HEK293T (cell line): ENCODE results near the gene HIVEP3.

Source experiments
- BHLHE40 ChIP-seq: fragments of 450-650 bp; IDR thresholded peaks from 2 replicates; pipeline ENCODE4 v1.6.1; 2016; ENCODE audit warnings: mild to moderate bottlenecking, moderate library complexity, borderline replicate concordance
- CTBP1 ChIP-seq: fragments of 450-650 bp; IDR thresholded peaks from 2 replicates; pipeline ENCODE4 v1.6.1; 2016; ENCODE audit warnings: borderline replicate concordance
- ELF4 ChIP-seq: fragments of 450-650 bp; IDR thresholded peaks from 2 replicates; pipeline ENCODE4 v1.6.1; 2017; ENCODE audit warnings: antibody characterized with exemption
- FOXA1 ChIP-seq: fragments of 450-650 bp; IDR thresholded peaks from 2 replicates; pipeline ENCODE4 v1.6.1; 2016; ENCODE audit warnings: mild to moderate bottlenecking
- FOXK2 ChIP-seq: fragments of 450-650 bp; IDR thresholded peaks from 2 replicates; pipeline ENCODE4 v1.6.1; 2016; ENCODE audit warnings: mild to moderate bottlenecking
- FOXM1 ChIP-seq: fragments of 450-650 bp; IDR thresholded peaks from 2 replicates; pipeline ENCODE4 v1.6.1; 2017; ENCODE audit warnings: mild to moderate bottlenecking, borderline replicate concordance
- L3MBTL2 ChIP-seq: fragments of 450-650 bp; conservative IDR thresholded peaks from 2 replicates; pipeline ENCODE4 v1.6.1; 2016; ENCODE audit warnings: mild to moderate bottlenecking
- NFRKB ChIP-seq: fragments of 450-650 bp; IDR thresholded peaks from 2 replicates; pipeline ENCODE4 v1.6.1; 2016; ENCODE audit warnings: mild to moderate bottlenecking, moderate library complexity
- SP1 ChIP-seq: fragments of 450-650 bp; IDR thresholded peaks from 2 replicates; pipeline ENCODE4 v1.6.1; 2017
- SUZ12 ChIP-seq: fragments of 450-650 bp; IDR thresholded peaks from 2 replicates; pipeline ENCODE4 v1.6.1; 2016; ENCODE audit warnings: mild to moderate bottlenecking
- TARDBP ChIP-seq: fragments of 450-650 bp; IDR thresholded peaks from 2 replicates; pipeline ENCODE4 v1.6.1; 2016
- ZNF384 ChIP-seq: fragments of 450-650 bp; IDR thresholded peaks from 2 replicates; pipeline ENCODE4 v1.6.1; 2016

DNA sequence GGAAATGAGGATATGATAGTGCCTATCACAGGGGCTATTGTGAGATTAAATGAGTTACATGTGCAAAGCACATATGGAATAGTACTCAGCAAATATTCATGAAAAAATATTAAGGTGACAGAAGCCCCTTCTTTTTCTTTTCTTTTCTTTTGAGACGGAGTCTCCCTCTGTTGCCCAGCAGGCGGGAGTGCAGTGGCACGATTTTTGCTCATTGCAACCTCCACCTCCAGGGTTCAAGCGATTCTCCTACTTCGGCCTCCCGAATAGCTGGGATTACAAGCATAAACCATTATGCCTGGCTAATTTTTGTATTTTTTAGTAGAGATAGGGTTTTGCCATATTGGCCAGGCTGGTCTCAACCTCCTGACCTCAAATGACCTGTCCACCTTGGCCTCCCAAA, 139.4 kb downstream of the HIVEP3 start:
- no peak for TF ChIP-seq FOXK2
- no peak for TF ChIP-seq TARDBP
- TF ChIP-seq FOXM1 = no peak
- TF ChIP-seq SP1 = no peak
- no peak for TF ChIP-seq SUZ12
- TF ChIP-seq BHLHE40 = no peak
- no peak for TF ChIP-seq ELF4
- no peak for TF ChIP-seq NFRKB
- no peak for TF ChIP-seq ZNF384
- no peak for TF ChIP-seq CTBP1
- TF ChIP-seq FOXA1 = no peak
- no peak for TF ChIP-seq L3MBTL2
